Mesenchymal stem cell (in vitro differentiated cells and primary cell): ENCODE results near the gene PPP1R9A.

Experiments used
- DNase-seq: peaks from one replicate; pipeline ENCODE4 v3.0.0-alpha.2; 2013
- H2AFZ ChIP-seq: one replicate; pipeline ENCODE4 v1.6.1; 2013; ENCODE audit warnings: low read depth, mild to moderate bottlenecking, control low read depth, inconsistent platforms, low read length, moderate library complexity
- H2AK5ac ChIP-seq: 2 replicates; pipeline ENCODE4 v1.6.1; 2013; ENCODE audit warnings: low read length, moderate library complexity, mild to moderate bottlenecking, inconsistent platforms; ENCODE audit not compliant: severe bottlenecking
- H2BK120ac ChIP-seq: one replicate; pipeline ENCODE4 v1.6.1; 2013; ENCODE audit warnings: low read depth, mild to moderate bottlenecking, inconsistent platforms, low read length, moderate library complexity
- H2BK12ac ChIP-seq, 2 experiments: one replicate each; pipeline ENCODE4 v1.6.1; 2013; ENCODE audit warnings: inconsistent platforms in 2 of 2, low read length in 2 of 2, mild to moderate bottlenecking in 2 of 2, moderate library complexity in 2 of 2, control low read depth in 1 of 2
- H2BK15ac ChIP-seq: one replicate; pipeline ENCODE4 v1.6.1; 2013; ENCODE audit warnings: mild to moderate bottlenecking, low read depth, inconsistent platforms; ENCODE audit not compliant: poor library complexity, severe bottlenecking
- H2BK5ac ChIP-seq: 2 replicates; pipeline ENCODE4 v1.6.1; 2013; ENCODE audit warnings: low read depth, mild to moderate bottlenecking, low read length, control low read depth, inconsistent platforms; ENCODE audit not compliant: poor library complexity, severe bottlenecking
- H3K14ac ChIP-seq, 2 experiments: one replicate each; pipeline ENCODE4 v1.6.1; 2013; ENCODE audit warnings: inconsistent platforms in 2 of 2, low read length in 2 of 2, control low read depth in 1 of 2, mild to moderate bottlenecking in 1 of 2, moderate library complexity in 1 of 2
- H3K18ac ChIP-seq, 2 experiments: one replicate each; pipeline ENCODE4 v1.6.1; 2013; ENCODE audit warnings: inconsistent platforms in 2 of 2, low read length in 2 of 2, control low read depth in 1 of 2, low read depth in 1 of 2, mild to moderate bottlenecking in 1 of 2
- H3K23ac ChIP-seq, 2 experiments: one replicate each; pipeline ENCODE4 v1.6.1; 2013; ENCODE audit warnings: inconsistent platforms in 2 of 2, low read length in 2 of 2, mild to moderate bottlenecking in 2 of 2, moderate library complexity in 2 of 2, control low read depth in 1 of 2
- H3K27ac ChIP-seq: 2 replicates; pipeline ENCODE4 v1.5.1; 2013; ENCODE audit warnings: mild to moderate bottlenecking, moderate library complexity, low read length, control low read depth, inconsistent platforms; ENCODE audit not compliant: poor library complexity, severe bottlenecking
- H3K27me3 ChIP-seq, 2 experiments: 2 replicates each; pipeline versions ENCODE4 v1.6.1 to v1.7.0; 2013; ENCODE audit warnings: low read length in 2 of 2, mild to moderate bottlenecking in 2 of 2, moderate library complexity in 2 of 2, control low read depth in 1 of 2, inconsistent platforms in 1 of 2; ENCODE audit not compliant: control insufficient read depth in 1 of 2, insufficient read depth in 1 of 2
- H3K36me3 ChIP-seq, 2 experiments: 2 replicates each; pipeline versions ENCODE4 v1.6.1 to v1.7.0; 2013; ENCODE audit warnings: low read length in 2 of 2, control low read depth in 1 of 2, inconsistent platforms in 1 of 2, low read depth in 1 of 2, mild to moderate bottlenecking in 1 of 2; ENCODE audit not compliant: insufficient read depth in 2 of 2, control insufficient read depth in 1 of 2
- H3K4ac ChIP-seq, 2 experiments: one replicate each; pipeline ENCODE4 v1.6.1; 2013; ENCODE audit warnings: inconsistent platforms in 2 of 2, low read length in 2 of 2, mild to moderate bottlenecking in 2 of 2, moderate library complexity in 2 of 2, control low read depth in 1 of 2, low read depth in 1 of 2
- H3K4me1 ChIP-seq: 2 replicates; pipeline ENCODE4 v1.6.1; 2013; ENCODE audit warnings: low read depth, low read length, control low read depth; ENCODE audit not compliant: control insufficient read depth, insufficient read depth
- H3K4me2 ChIP-seq: 2 replicates; pipeline ENCODE4 v1.6.1; 2013; ENCODE audit warnings: low read length, mild to moderate bottlenecking, inconsistent platforms; ENCODE audit not compliant: poor library complexity, severe bottlenecking
- H3K4me3 ChIP-seq, 2 experiments: 2 replicates each; pipeline versions ENCODE4 v1.5.1 to v1.7.0; 2013; ENCODE audit warnings: low read length in 2 of 2, mild to moderate bottlenecking in 2 of 2, control low read depth in 1 of 2, low read depth in 1 of 2; ENCODE audit not compliant: insufficient read depth in 1 of 2
- H3K79me1 ChIP-seq: replicated peaks from 2 replicates; pipeline ENCODE4 v1.6.1; 2013; ENCODE audit warnings: mild to moderate bottlenecking, control low read depth, low read length, inconsistent platforms; ENCODE audit not compliant: poor library complexity, severe bottlenecking
- H3K9ac ChIP-seq: 2 replicates; pipeline ENCODE4 v1.7.0; 2013; ENCODE audit warnings: mild to moderate bottlenecking, low read length, moderate library complexity
- H3K9me3 ChIP-seq: 2 replicates; pipeline ENCODE4 v1.7.0; 2013; ENCODE audit warnings: mild to moderate bottlenecking, low read length; ENCODE audit not compliant: control insufficient read depth
- H4K8ac ChIP-seq: one replicate; pipeline ENCODE4 v1.6.1; 2013; ENCODE audit warnings: inconsistent platforms, mild to moderate bottlenecking, low read length, moderate library complexity
- H4K91ac ChIP-seq: one replicate; pipeline ENCODE4 v1.6.1; 2013; ENCODE audit warnings: mild to moderate bottlenecking, low read length, inconsistent platforms
- WGBS: methylation state at CpG from one replicate; pipeline ENCODE4 v1.1.7; 2013; ENCODE audit warnings: mixed read lengths; 5-methylcytosine and 5-hydroxymethylcytosine counted together

Gene PPP1R9A

DNA sequence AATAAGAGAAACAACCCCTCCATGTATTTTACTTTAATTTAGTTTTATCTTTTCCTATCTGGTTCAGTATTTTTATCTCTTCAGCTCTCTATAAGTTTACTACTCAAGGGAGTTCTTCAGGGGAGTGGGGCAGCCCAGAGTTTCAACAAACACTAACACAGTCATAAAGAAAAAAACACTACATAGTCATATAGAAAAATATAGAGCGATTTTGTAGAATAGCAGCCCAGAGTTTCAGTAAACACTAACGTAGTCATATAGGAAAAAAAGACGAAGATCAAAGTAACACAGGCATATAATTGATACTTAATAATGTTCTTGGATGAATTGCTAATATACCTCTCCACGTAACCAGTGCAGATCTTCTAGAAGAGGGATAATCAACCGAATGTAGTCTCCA lies 362.2 kb downstream of the PPP1R9A start:
- Histone ChIP-seq H3K23ac (no peak overlapping the region), H2AK5ac (no peak overlapping the region), H2BK5ac (no peak overlapping the region), H3K18ac (no peak overlapping the region), H2AFZ (no peak overlapping the region), H3K4me2 (no peak overlapping the region), H2BK12ac (no peak overlapping the region), H4K91ac (no peak overlapping the region), H3K27ac (no peak overlapping the region), H3K36me3 (no peaks in the 10 kb centered on the region), H2BK15ac (no peak overlapping the region), H3K27me3 (no peaks in the 10 kb centered on the region), H2BK120ac (no peak overlapping the region), H3K9ac (no peak overlapping the region), H3K14ac (no peak overlapping the region), H3K4ac (no peak overlapping the region), H3K9me3 (no peaks in the 10 kb centered on the region), H3K79me1 (no peaks in the 10 kb centered on the region), H3K4me3 (no peak overlapping the region), H4K8ac (no peak overlapping the region), H3K4me1 (no peaks in the 10 kb centered on the region)
- DNase-seq = no peak
- WGBS = no CpG with 5 or more reads among the region's 5 CpGs

DNA sequence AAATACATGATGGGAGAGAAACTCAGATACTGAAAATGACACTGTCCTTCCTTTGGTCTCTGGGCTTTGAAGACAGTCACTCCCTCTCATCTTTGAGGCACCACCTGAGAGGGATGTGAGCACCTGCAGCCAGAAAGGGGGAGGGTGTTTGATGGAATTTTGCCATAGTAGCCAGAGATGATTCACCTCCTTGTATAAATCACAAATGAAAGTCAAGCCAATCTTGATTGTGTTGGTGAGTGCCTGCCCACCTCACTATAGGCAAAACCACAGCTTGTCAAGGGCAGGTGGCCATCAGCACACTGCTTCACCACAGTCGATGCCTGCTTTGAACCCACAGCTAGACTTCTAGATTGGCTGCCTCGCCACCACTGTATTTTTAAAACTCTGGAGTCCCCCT lies 368.7 kb downstream of the PPP1R9A start:
- Histone ChIP-seq H3K4me1 (no peaks in the 10 kb centered on the region), H3K4me2 (no peak overlapping the region), H2BK5ac (no peak overlapping the region), H3K9ac (no peak overlapping the region), H2BK12ac (no peak overlapping the region), H3K27me3 (no peaks in the 10 kb centered on the region), H2BK120ac (no peak overlapping the region), H3K4me3 (no peak overlapping the region), H3K79me1 (no peaks in the 10 kb centered on the region), H3K36me3 (no peaks in the 10 kb centered on the region), H3K4ac (no peak overlapping the region), H2AFZ (no peak overlapping the region), H3K9me3 (no peaks in the 10 kb centered on the region), H3K27ac (no peak overlapping the region), H2AK5ac (no peak overlapping the region), H3K14ac (no peak overlapping the region), H2BK15ac (no peak overlapping the region), H3K23ac (no peak overlapping the region), H4K91ac (no peak overlapping the region), H3K18ac (no peak overlapping the region), H4K8ac (no peak overlapping the region)
- 89% methylated on average over 1 of the region's 2 CpGs for WGBS
- no peak for DNase-seq

DNA sequence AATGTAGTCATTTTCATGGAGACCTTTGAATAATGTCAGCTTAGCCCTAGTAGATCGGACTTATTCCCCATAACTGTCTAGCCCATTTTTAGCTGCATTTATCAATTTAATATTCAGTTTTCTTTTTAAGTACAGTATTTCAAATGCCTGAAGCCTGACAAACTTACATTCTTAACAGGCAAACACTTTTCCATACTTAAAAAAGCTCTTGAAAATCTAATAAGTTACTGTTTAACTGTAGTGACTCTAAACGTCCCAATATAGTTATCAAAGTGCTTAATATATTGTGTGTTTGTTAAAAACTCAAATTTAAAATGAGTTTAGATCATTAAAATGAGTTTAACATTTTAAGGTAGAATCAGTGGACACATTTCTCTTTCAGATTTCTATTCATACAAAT lies 372.0 kb downstream of the PPP1R9A start:
- Histone ChIP-seq H2BK120ac (no peak overlapping the region), H3K4me3 (no peak overlapping the region), H2BK15ac (no peak overlapping the region), H2AFZ (no peak overlapping the region), H3K9ac (no peak overlapping the region), H2BK12ac (no peak overlapping the region), H3K4me2 (no peak overlapping the region), H3K4me1 (no peaks in the 10 kb centered on the region), H3K79me1 (peaks cover 2% of the 10 kb centered on the region), H2BK5ac (no peak overlapping the region), H3K27me3 (no peaks in the 10 kb centered on the region), H3K4ac (no peak overlapping the region), H3K18ac (no peak overlapping the region), H4K8ac (no peak overlapping the region), H2AK5ac (no peak overlapping the region), H4K91ac (no peak overlapping the region), H3K23ac (no peak overlapping the region), H3K36me3 (no peaks in the 10 kb centered on the region), H3K9me3 (no peaks in the 10 kb centered on the region), H3K14ac (no peak overlapping the region), H3K27ac (no peak overlapping the region)
- WGBS = 100% methylated on average over 1 of the region's 2 CpGs
- no peak for DNase-seq

DNA sequence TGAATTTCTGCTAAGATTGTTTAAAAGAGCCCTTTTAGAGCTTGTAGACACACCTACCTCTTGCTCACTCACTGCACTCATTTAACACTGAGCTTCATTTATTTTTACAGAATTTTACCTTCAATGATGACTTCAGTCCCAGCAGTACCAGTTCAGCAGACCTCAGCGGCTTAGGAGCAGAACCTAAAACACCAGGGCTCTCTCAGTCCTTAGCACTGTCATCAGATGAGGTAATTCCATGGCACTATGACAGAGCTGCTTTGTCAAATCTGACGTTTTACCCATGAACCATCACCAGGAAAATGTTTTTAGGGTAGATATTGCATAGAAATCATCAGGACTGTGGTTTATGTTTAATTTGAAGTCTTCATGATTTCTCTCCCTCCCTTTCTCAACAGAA lies 378.7 kb downstream of the PPP1R9A start:
- no peak overlapping the region for H4K91ac ChIP-seq
- no peak overlapping the region for H2BK120ac ChIP-seq
- no peak overlapping the region for H3K4me2 ChIP-seq
- H3K23ac ChIP-seq = no peak overlapping the region
- H3K79me1 ChIP-seq = peaks cover 2% of the 10 kb centered on the region
- H3K18ac ChIP-seq = no peak overlapping the region
- H3K27ac ChIP-seq = no peak overlapping the region
- no peak overlapping the region for H3K9ac ChIP-seq
- H2AK5ac ChIP-seq = no peak overlapping the region
- no peaks in the 10 kb centered on the region for H3K9me3 ChIP-seq
- peaks cover 0 to 3% of the 10 kb centered on the region in 2 experiments for H3K36me3 ChIP-seq
- H3K4me1 ChIP-seq = no peaks in the 10 kb centered on the region
- no peak overlapping the region for H3K4me3 ChIP-seq
- no peak overlapping the region for H3K4ac ChIP-seq
- DNase-seq = no peak
- H2AFZ ChIP-seq = no peak overlapping the region
- no peak overlapping the region for H3K14ac ChIP-seq
- WGBS = 88% methylated on average over 1 of the region's 2 CpGs
- H2BK15ac ChIP-seq = no peak overlapping the region
- H4K8ac ChIP-seq = no peak overlapping the region
- no peak overlapping the region for H2BK5ac ChIP-seq
- no peak overlapping the region for H2BK12ac ChIP-seq
- no peaks in the 10 kb centered on the region for H3K27me3 ChIP-seq
